Panc1 (cell line): ENCODE results near the gene MEGF8. TPM values are rescaled to one million over a fixed set of nuclear protein-coding genes. Genes with fewer than 3 reads are reported as not detected.
A peak's percentile ranks its signal among the peaks of the same experiment; 100 is the strongest.

Experiments
- ATAC-seq: fragments of 200-7000 bp; cut with Tn5 transposase; 2 replicates; pipeline ENCODE4 v1.9.1; 2020; ENCODE audit warnings: mild to moderate bottlenecking, moderate library complexity
- Bru-seq: library from RNA; stranded (reverse); fragments of 400-500 nt; gene quantifications from one replicate; lab custom pipeline; 2021; lab: Mats Ljungman, UMichigan
- BruChase-seq, 2 experiments: library from RNA; stranded (reverse); fragments of 400-500 nt; gene quantifications; one replicate each; lab custom pipeline; 2021; lab: Mats Ljungman, UMichigan
- BruUV-seq: library from RNA; stranded (reverse); fragments of 400-500 nt; replicated peaks from 2 replicates; lab custom pipeline; 2021; lab: Mats Ljungman, UMichigan
- CTCF ChIA-PET: fragments of 300-600 bp; sonication (Branson Sonifier 250); formaldehyde crosslinking; loops from one replicate; lab custom pipeline; 2022; ENCODE audit warnings: antibody characterized with exemption; lab: Charles Lee
- POLR2A ChIA-PET: fragments of 300-600 bp; sonication (Branson Sonifier 250); formaldehyde crosslinking; loops from one replicate; lab custom pipeline; 2022; ENCODE audit warnings: antibody characterized with exemption; lab: Charles Lee
- DNase-seq: peaks from one replicate; pipeline ENCODE4 v3.0.0-alpha.2; 2010; ENCODE audit warnings: low read depth, low spot score
- H3K27ac ChIP-seq: 2 replicates; pipeline ENCODE4 v1.5.1; 2011; ENCODE audit warnings: mild to moderate bottlenecking, low read length, inconsistent platforms
- H3K27me3 ChIP-seq: fragments of 200-500 bp; sonication (Bioruptor generic); 2 replicates; pipeline ENCODE4 v1.6.0; 2014; ENCODE audit warnings: low read length, inconsistent platforms; ENCODE audit not compliant: control insufficient read depth, insufficient read depth
- H3K36me3 ChIP-seq: fragments of 200-500 bp; sonication (Bioruptor generic); 2 replicates; pipeline ENCODE4 v1.5.1; 2014; ENCODE audit warnings: inconsistent platforms, mild to moderate bottlenecking, low read length, moderate library complexity; ENCODE audit not compliant: control insufficient read depth, insufficient read depth
- H3K4me1 ChIP-seq: 2 replicates; pipeline ENCODE4 v1.5.1; 2011; ENCODE audit warnings: inconsistent platforms, mild to moderate bottlenecking, low read length, moderate library complexity; ENCODE audit not compliant: control insufficient read depth, insufficient read depth
- H3K4me3 ChIP-seq, 2 experiments: 2 replicates each; pipeline ENCODE4 v1.5.1; 2011 to 2012; ENCODE audit warnings: low read depth in 2 of 2, low read length in 2 of 2, mild to moderate bottlenecking in 2 of 2, inconsistent platforms in 1 of 2, moderate library complexity in 1 of 2
- H3K9me3 ChIP-seq: fragments of 200-500 bp; sonication (Bioruptor generic); 2 replicates; pipeline ENCODE4 v1.5.1; 2014; ENCODE audit warnings: low read depth, mild to moderate bottlenecking, inconsistent platforms, low read length, moderate library complexity; ENCODE audit not compliant: control insufficient read depth, insufficient read depth
- CTCF ChIP-seq: fragments of 450-650 bp; IDR thresholded peaks from 2 replicates; pipeline ENCODE4 v1.5.1; 2017; ENCODE audit warnings: mild to moderate bottlenecking
- POLR2AphosphoS5 ChIP-seq: IDR thresholded peaks from 2 replicates; pipeline ENCODE4 v1.6.1; 2012; ENCODE audit warnings: mild to moderate bottlenecking, low read depth, low read length, moderate library complexity
- REST ChIP-seq, 2 experiments: IDR thresholded peaks; 2 replicates each; pipeline ENCODE4 v1.6.1; 2011 to 2012; ENCODE audit warnings: low read depth in 2 of 2, control low read depth in 1 of 2, low read length in 1 of 2, mild to moderate bottlenecking in 1 of 2, moderate library complexity in 1 of 2; ENCODE audit not compliant: insufficient read depth in 1 of 2
- SIN3A ChIP-seq: IDR thresholded peaks from 2 replicates; pipeline ENCODE4 v1.6.1; 2012; ENCODE audit warnings: low read depth, mild to moderate bottlenecking, low read length, moderate library complexity, borderline replicate concordance; ENCODE audit not compliant: insufficient read depth
- TCF7L2 ChIP-seq: IDR thresholded peaks from 2 replicates; pipeline ENCODE4 v1.6.1; 2011; ENCODE audit warnings: mild to moderate bottlenecking, low read depth, low read length, inconsistent platforms
- in situ Hi-C: cut with HindIII; loops from 2 replicates; pipeline ENCODE4 v1.10.0; 2016; ENCODE audit warnings: low sequenced_read_pairs, low pct_unique_long_range_greater_than_20kb
- intact Hi-C: fragments of 100-400 bp; cut with micrococcal nuclease; formaldehyde crosslinking; loops from one replicate; pipeline ENCODE4 v1.10.0; 2022; ENCODE audit not compliant: unreplicated experiment
- long read RNA-seq: library from polyadenylated mRNA; unstranded; transcript quantifications from one replicate; pipeline ENCODE4 v2.0.0, GENCODE V29; 2021; ENCODE audit not compliant: unreplicated experiment
- polyA plus RNA-seq: library from polyadenylated mRNA; unstranded; fragments of >200 nt; gene quantifications from one replicate; pipeline ENCODE4 v1.2.1, GENCODE V29; 2012; ENCODE audit warnings: missing spikeins; ENCODE audit not compliant: insufficient read length
- total RNA-seq: library from RNA; stranded (reverse); gene quantifications from one replicate; pipeline ENCODE4 v1.2.1, GENCODE V29; 2021; ENCODE audit not compliant: unreplicated experiment

MEGF8 gene
- total RNA-seq (14.2 TPM), Bru-seq, nascent RNA (percentile 47 among the genes with signal in this experiment), BruChase-seq, experiment 1, labeled RNA remaining after a 2-hour chase (percentile 51 among the genes with signal in this experiment), BruChase-seq, experiment 2, labeled RNA remaining after a 6-hour chase (percentile 58 among the genes with signal in this experiment)
- 25.5 TPM for polyA plus RNA-seq
- long read RNA-seq, partial matches to known transcripts = 17 of 36 reads
- long read RNA-seq, other reads (novel, unspliced or antisense) = 19 of 36 reads

- BruUV-seq = no TSS peak
- in situ Hi-C loops (no loop called here), intact Hi-C loops (no loop called here)
- peak within 1 kb of the TSS; percentile 78 to 80 for H3K4me3 ChIP-seq
- peak; percentile 87 for TF ChIP-seq CTCF
- peak; percentile 35; the same call in 1 of the 2 replicates for TF ChIP-seq POLR2AphosphoS5
- no peak for TF ChIP-seq TCF7L2
- TF ChIP-seq SIN3A = no peak
- no peak for TF ChIP-seq REST (IDR thresholded peaks at IDR 0.05; ENCODE audit: insufficient read depth in 1 of 2, low read depth in 2 of 2, low read length in 1 of 2)
- DNase-seq = peak; percentile 92
- no peaks in the 10 kb centered on the region; the same call in 1 of the 2 replicates for H3K36me3 ChIP-seq
- POLR2A ChIA-PET = no interaction called here
- peak; percentile 98 for ATAC-seq
- CTCF ChIA-PET = no interaction called here
- H3K9me3 ChIP-seq = no peaks in the 10 kb centered on the region
- H3K27me3 ChIP-seq = no peaks in the 10 kb centered on the region
- H3K27ac ChIP-seq = peak within 1 kb of the TSS; percentile 73
- no peaks in the 10 kb centered on the region; the same call in 1 of the 2 replicates for H3K4me1 ChIP-seq
These were observed at the start of gene MEGF8 for GRCh38 chr19:42325308-42325895. MEGF8 (plus strand) TSS chr19:42325635; CDS start chr19:42326244, 609 bp downstream.

GRCh38 chr19:42276284-42276683, 49.2 kb upstream of the MEGF8 start:
- Histone ChIP-seq H3K4me1 (peaks cover 20% of the 10 kb centered on the region), H3K9me3 (no peaks in the 10 kb centered on the region), H3K27ac (no peak overlapping the region), H3K4me3 (no peak overlapping the region), H3K27me3 (no peaks in the 10 kb centered on the region), H3K36me3 (no peaks in the 10 kb centered on the region)
- CTCF ChIA-PET = no interaction called here
- intact Hi-C loops = no loop called here
- in situ Hi-C loops = no loop called here
- no peak for DNase-seq
- POLR2A ChIA-PET = no interaction called here
- no TSS peak for BruUV-seq
- no peak for ATAC-seq
- TF ChIP-seq SIN3A (no peak), POLR2AphosphoS5 (no peak), TCF7L2 (no peak), REST (IDR thresholded peaks at IDR 0.05; ENCODE audit: insufficient read depth in 1 of 2, low read depth in 2 of 2, low read length in 1 of 2) (no peak)
